Astrocyte of the spinal cord (primary cell): ENCODE measurements around the gene MCTP1.

Experiments used
- DNase-seq: peaks from one replicate; pipeline ENCODE4 v3.0.0; 2011; ENCODE audit warnings: low read depth, low spot score
- H3K4me3 ChIP-seq: 2 replicates; pipeline ENCODE4 v1.5.1; 2011; ENCODE audit warnings: low read depth, mild to moderate bottlenecking, low read length, moderate library complexity
- in situ Hi-C: cut with HindIII; loops from 2 replicates; pipeline ENCODE4 v1.10.0; 2017; ENCODE audit warnings: low sequenced_read_pairs
- TF ChIP-seq, protein P1 (sequence below): IDR thresholded peaks from 2 replicates; pipeline ENCODE4 v1.5.1; 2012; ENCODE audit warnings: low read depth, mild to moderate bottlenecking, low read length, inconsistent platforms

MCTP1 gene

DNA sequence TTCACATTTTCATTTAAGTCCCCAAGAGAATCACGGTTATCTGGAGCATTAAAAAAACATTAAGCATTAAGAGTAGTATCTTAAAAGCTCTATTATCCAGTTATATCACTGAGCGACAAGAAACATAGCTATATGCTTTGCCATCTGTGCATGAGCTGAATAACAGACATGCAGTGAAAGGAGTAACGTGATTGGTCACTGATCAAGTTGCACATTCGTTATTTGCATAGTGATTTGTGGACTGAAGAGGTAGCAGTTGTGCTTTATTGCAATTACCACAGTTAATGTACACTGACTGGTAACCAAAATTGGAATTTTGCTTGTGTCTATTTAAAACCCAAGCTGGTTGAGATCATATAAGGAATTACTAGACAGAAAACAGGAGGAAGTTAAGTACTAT, 107.4 kb downstream of the MCTP1 start:
- in situ Hi-C loops, result no loop called here
- no peak overlapping the region for H3K4me3 ChIP-seq
- DNase-seq, result no peak
- TF ChIP-seq, protein P1, sequence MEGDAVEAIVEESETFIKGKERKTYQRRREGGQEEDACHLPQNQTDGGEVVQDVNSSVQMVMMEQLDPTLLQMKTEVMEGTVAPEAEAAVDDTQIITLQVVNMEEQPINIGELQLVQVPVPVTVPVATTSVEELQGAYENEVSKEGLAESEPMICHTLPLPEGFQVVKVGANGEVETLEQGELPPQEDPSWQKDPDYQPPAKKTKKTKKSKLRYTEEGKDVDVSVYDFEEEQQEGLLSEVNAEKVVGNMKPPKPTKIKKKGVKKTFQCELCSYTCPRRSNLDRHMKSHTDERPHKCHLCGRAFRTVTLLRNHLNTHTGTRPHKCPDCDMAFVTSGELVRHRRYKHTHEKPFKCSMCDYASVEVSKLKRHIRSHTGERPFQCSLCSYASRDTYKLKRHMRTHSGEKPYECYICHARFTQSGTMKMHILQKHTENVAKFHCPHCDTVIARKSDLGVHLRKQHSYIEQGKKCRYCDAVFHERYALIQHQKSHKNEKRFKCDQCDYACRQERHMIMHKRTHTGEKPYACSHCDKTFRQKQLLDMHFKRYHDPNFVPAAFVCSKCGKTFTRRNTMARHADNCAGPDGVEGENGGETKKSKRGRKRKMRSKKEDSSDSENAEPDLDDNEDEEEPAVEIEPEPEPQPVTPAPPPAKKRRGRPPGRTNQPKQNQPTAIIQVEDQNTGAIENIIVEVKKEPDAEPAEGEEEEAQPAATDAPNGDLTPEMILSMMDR, result no peak

DNA sequence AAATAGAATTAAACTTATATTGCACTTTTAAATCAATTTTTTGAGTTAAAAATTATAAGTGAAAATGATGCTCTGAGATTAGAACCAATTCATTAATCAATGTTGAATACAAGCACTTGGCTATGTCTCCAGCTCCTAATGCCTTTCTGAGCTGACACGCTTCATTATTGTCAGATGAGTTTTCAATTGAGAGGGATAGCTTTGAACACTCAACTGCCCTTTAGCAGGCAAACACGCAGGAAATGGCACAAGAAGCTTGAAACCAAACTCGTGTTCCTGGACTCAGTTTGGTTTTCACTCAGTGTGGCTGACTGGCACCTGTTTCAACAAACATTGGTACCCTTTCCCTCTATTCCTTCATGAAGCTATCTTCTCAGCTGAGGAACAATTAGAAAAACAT, 109.8 kb downstream of the MCTP1 start:
- H3K4me3 ChIP-seq, result no peak overlapping the region
- no peak for DNase-seq
- in situ Hi-C loops, result no loop called here
- TF ChIP-seq, protein P1, result no peak

GRCh38 chr5:95172659-95173058, 112.2 kb downstream of the MCTP1 start:
- TF ChIP-seq, protein P1, result no peak
- DNase-seq, result no peak
- in situ Hi-C loops, result no loop called here
- H3K4me3 ChIP-seq, result no peak overlapping the region

DNA sequence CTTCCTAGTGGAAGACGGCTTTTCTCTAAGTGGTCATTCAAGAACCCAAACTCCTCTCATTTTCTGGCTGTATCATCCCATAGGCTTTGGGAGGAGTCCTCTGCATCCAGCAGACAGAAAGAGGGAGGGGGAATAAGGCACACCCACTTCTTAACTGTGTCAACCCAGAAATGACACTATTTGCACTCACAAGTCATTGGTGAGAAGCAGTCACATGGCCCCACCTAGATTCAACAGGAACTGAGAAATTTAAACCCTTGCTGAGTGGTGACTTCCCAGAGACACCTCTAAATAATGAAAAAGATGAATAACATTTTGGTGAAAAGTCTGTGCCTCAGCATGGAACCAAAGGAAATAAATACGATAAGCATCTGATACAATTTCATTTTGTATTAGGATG, 120.0 kb downstream of the MCTP1 start:
- DNase-seq, result no peak
- in situ Hi-C loops, result no loop called here

GRCh38 chr5:95163079-95163478, 121.8 kb downstream of the MCTP1 start:
- H3K4me3 ChIP-seq, result no peak overlapping the region
- in situ Hi-C loops, result no loop called here
- TF ChIP-seq, protein P1, result no peak
- DNase-seq, result no peak

More for the DNA sequence above, 120.0 kb downstream of the MCTP1 start:
- no peak overlapping the region for H3K4me3 ChIP-seq
- TF ChIP-seq, protein P1, result no peak

GRCh38 chr5:95162231-95162992, 122.5 kb downstream of the MCTP1 start:
- H3K4me3 ChIP-seq, result no peak overlapping the region
- in situ Hi-C loops, result no loop called here
- TF ChIP-seq, protein P1, result no peak
- DNase-seq, result no peak
